ENCODE results near the gene NETO2.
"Not testable (repeated sequence)": the region's sequence is repeated elsewhere in the genome, so short reads cannot be mapped to it uniquely, and the experiment has no call there.

The NETO2 gene, protein sequence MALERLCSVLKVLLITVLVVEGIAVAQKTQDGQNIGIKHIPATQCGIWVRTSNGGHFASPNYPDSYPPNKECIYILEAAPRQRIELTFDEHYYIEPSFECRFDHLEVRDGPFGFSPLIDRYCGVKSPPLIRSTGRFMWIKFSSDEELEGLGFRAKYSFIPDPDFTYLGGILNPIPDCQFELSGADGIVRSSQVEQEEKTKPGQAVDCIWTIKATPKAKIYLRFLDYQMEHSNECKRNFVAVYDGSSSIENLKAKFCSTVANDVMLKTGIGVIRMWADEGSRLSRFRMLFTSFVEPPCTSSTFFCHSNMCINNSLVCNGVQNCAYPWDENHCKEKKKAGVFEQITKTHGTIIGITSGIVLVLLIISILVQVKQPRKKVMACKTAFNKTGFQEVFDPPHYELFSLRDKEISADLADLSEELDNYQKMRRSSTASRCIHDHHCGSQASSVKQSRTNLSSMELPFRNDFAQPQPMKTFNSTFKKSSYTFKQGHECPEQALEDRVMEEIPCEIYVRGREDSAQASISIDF

GRCh38 chr16:47143677-47144558, at the start of gene NETO2:
Gene NETO2, minus strand, starts transcription at chr16:47143945. Its CDS starts 333 bp downstream, at chr16:47143612.
- peak; percentile 85 for DNase-seq (ENCODE audit: low spot score)

DNA sequence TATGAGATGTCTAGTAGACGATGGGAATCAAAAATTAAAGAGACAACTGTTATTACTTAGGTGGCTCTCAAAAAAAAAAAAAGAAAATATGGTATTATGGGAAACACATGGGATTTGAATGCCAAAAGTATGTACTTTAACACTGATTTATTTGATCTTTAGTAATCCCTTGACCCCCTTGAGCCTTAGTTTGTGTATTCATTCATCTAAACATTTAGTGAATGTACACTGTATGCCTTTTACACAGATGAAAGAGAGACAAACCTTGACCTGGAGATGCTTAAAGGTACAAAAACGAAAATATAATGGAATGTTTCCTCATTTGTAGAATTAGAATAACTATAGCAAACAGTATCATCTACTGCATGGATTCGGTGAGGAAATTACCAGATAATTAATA, 38.6 kb upstream of the NETO2 start:
- DNase-seq (ENCODE audit: low spot score), result no peak

DNA sequence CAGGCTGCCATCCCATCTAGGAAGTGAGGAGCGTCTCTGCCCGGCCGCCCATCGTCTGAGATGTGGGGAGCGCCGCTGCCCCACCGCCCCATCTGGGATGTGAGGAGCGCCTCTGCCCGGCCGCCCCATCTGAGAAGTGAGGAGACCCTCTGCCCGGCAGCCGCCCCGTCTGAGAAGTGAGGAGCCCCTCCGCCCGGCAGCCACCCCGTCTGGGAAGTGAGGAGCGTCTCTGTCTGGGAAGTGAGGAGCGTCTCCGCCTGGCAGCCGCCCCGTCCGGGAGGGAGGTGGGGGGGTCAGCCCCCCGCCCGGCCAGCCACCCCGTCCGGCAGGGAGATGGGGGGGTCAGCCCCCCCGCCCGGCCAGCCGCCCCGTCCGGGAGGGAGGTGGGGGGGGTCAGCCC, 37.3 kb upstream of the NETO2 start:
- DNase-seq (ENCODE audit: low spot score), result not testable (repeated sequence)

GRCh38 chr16:47180073-47180472, 36.3 kb upstream of the NETO2 start:
- no peak for DNase-seq (ENCODE audit: low spot score)

DNA sequence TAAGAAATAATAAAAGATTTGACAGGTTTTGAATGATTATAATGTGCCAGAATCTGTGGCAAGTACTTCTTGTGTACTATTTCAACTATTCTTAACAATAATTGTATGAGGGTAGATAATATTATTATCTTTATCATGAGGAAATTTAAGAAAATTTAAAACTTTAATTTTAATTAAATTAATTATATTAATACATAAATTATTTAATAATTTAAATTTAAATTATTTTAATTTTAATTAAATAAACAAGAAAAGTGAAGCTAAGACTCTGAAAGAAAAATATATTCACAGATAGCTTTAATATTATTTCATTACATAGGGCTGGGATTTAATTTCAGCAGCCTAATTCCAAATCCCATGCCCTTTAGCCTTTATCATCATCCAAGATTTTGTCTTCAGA, 31.4 kb upstream of the NETO2 start:
- no peak for DNase-seq (ENCODE audit: low spot score)

- no peak for DNase-seq (ENCODE audit: low spot score)
Measured at GRCh38 chr16:47162670-47163420, 19.1 kb upstream of the NETO2 start.

DNA sequence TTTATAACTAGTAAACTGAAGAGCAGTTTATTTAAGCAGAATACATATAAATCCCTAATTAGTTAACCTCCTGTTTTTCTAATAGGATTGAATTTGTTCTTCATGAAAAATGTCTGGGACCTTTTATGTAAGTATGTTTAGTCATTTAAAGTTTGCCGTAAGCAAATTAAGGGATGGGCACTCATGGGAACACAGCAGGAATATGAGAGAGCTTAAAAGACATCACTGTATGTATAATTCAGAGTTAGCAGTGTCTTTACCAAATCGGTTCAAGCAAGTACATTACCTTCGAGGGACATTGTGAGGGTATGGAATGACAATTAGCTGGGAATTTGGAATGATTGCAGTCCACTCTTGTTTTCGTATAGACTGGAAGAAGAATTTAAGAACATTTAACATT, 17.7 kb upstream of the NETO2 start:
- no peak for DNase-seq (ENCODE audit: low spot score)

GRCh38 chr16:47160422-47160821, 16.7 kb upstream of the NETO2 start:
- no peak for DNase-seq (ENCODE audit: low spot score)

DNA sequence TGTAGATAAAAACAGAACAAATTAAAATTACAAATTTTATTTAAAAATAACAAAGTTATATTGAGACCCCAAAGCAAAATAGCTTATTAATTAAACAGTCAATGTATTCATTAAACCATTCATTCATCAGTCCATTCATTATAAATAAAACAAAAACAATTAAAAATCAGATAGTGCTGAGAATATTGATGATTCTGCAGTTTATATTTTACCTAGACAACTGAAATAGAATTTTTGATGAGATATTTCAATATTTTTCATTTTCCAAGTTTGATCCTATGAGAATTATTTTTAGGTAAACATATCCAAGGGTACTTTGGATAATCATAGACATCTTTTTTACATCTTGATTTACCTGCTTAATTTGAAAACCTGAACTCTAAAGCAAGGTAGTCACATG, 15.2 kb upstream of the NETO2 start:
- DNase-seq (ENCODE audit: low spot score), result no peak

DNA sequence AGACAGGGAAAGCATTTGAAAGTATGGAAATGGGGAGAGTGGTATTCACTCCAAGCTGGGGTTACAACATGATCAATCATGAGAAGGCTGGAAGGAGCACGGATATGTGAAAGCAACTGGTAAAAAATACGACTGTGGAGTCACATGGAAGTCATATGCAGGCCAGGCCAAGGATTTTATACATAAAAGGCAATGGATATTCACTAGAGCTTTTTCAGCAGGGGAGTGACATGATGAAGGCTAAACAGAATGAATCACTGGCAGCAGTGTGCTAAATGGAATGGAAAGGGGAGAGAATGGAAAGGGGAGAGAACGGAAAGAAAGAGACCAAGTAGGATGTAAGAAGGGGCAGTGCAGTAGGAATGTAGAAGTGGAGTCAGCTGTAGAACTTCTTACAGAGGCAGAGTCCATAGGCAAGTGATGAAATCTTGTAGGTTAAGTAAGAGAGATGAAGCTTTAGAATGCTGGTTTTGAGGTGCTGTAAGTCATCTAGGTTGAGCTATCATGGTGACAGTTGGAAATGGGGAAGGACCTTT, 13.0 kb upstream of the NETO2 start:
- DNase-seq (ENCODE audit: low spot score), result no peak

DNA sequence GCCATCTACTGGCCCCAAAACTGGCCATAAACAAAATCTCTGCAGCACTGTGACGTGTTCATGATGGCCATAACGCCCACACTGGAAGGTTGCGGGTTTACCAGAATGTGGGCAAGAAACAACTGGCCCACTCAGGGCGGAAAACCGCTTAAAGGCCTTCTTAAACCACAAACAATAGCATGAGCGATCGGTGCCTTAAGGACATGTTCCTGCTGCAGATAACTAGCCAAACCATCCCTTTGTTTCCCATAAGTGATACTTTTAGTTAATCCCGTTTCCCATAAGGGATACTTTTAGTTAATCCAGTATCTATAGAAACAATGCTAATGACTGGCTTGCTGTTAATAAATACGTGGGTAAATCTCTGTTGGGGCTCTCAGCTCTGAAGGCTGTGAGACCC, 8.8 kb upstream of the NETO2 start:
- not testable (repeated sequence) for DNase-seq (ENCODE audit: low spot score)

- DNase-seq (ENCODE audit: low spot score), result no peak
Measured at GRCh38 chr16:47150067-47150466, 6.3 kb upstream of the NETO2 start.

GRCh38 chr16:47144559-47144877, 773 bp upstream of the NETO2 start:
- DNase-seq (ENCODE audit: low spot score), result no peak

GRCh38 chr16:47142821-47143676, 696 bp downstream of the NETO2 start:
- DNase-seq (ENCODE audit: low spot score), result peak; percentile 84

- peak; percentile 37 for DNase-seq (ENCODE audit: low spot score)
Measured at GRCh38 chr16:47142486-47142820, 1.3 kb downstream of the NETO2 start.

DNA sequence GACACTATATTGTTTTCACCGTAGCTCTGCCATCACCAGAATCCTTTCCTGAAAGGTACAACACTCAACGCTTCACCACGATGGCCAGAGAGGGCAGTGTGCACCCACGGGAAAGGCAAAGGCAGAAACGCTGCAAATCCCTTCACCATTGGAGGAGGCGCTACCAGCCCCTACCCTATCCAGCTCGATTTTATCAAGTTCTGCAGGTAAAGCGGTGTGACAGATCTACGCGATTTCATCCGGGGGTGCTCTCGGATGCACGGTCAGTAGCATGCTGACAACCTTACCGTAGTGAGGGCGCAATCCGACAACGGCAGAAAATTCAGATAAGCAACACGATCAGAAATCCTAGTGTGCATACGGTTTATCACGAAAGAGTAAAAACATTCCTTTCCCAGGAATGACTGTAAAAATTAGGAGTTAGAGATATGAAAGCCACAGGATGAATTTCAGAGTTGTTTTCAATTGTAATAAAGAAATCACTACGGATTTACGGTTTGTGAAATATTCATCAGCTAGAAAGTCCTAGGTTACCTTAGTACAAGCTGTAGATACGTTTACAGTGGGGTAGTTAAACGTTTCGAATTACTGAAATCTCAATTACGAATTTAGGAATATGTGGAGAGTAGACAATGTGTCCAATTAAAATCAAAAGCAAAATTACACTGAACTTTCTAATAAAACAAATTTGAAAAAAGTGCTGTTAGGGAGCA, 1.8 kb downstream of the NETO2 start:
- peak; percentile 86 for DNase-seq (ENCODE audit: low spot score)

DNA sequence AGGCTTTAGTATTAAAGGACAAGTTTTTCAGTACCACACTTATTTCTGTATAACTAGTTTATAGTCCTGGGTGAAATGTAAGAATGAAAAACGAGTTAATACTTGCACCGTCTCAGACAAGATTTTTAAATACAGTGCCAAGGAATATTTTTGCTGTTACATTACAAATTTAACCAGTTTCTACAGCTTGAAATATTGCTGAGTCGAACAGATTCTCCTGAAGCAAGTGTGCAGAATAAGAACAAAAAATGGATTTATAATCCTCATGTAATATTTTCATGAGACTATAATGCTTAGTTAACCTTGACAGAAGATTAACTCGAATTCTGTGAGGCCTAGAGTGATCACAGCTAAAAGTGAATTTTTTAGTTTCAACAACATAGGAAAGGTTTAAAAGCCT, 3.1 kb downstream of the NETO2 start:
- DNase-seq (ENCODE audit: low spot score), result no peak

DNA sequence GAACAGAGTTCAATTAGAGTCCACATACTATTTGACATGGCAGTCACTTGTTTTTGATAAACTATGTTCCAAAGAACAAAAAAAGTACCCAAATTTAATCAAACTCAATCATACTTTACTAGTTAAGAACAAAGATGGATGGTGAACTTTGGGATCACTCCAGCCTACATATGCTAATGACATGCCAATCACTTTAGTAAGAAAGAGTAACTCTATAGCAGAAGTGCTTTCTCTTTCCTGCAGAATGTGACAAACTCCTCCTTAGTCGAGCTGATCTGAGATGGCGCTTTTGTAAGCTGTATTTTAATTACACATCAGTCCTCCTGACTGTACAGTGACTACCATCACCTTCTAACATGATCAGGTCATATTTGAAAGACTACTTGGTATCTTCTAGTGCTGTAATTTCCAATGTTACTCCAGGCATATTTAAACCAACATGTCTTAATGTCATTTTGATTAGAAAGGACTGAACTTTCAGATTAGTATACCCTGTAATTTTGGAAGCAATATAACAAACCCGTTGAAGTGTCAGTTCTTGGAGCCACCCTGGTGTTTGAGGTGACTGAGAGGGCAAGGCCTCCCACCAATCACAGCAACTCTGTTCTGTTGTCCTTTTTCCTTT, 4.1 kb downstream of the NETO2 start:
- DNase-seq (ENCODE audit: low spot score), result no peak

DNA sequence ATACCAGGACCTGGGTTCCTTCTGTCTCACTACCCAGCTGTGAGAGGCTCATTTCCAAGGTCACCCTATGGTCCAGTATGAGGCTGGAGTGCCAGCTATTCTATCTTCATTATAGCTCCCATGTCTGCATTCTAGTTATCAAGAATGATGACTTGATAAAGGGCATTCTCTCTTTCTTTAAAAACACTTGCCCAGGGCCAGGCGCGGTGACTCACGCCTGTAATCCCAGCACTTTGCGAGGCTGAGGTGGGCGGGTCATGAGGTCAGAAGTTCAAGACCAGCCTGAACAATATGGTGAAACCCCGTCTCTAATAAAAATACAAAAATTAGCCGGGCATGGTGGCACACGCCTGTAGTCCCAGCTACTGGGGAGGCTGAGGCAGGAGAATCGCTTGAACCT, 5.8 kb downstream of the NETO2 start:
- not testable (repeated sequence) for DNase-seq (ENCODE audit: low spot score)
